ENCODE results near the gene CNTNAP2.

CNTNAP2 gene

GRCh38 chr7:148210804-148211325, 2094.3 kb downstream of the CNTNAP2 start:
- DNase-seq (ENCODE audit: low read depth) = no peak
- TF ChIP-seq CTCF (IDR thresholded peaks at IDR 0.05; ENCODE audit: control insufficient read depth, extremely low read depth, insufficient read depth) = no peak

GRCh38 chr7:148211740-148212151, 2095.1 kb downstream of the CNTNAP2 start:
- no peak for DNase-seq (ENCODE audit: low read depth)
- H3K4me3 ChIP-seq (ENCODE audit: low read depth, low read length) = no peak overlapping the region
- TF ChIP-seq CTCF (IDR thresholded peaks at IDR 0.05; ENCODE audit: control insufficient read depth, extremely low read depth, insufficient read depth) = no peak

More at GRCh38 chr7:148210804-148211325, 2094.3 kb downstream of the CNTNAP2 start:
- no peak overlapping the region for H3K4me3 ChIP-seq (ENCODE audit: low read depth, low read length)

- DNase-seq (ENCODE audit: low read depth) = no peak
- no peak for TF ChIP-seq CTCF (IDR thresholded peaks at IDR 0.05; ENCODE audit: control insufficient read depth, extremely low read depth, insufficient read depth)
- no peak overlapping the region for H3K4me3 ChIP-seq (ENCODE audit: low read depth, low read length)
Observed at GRCh38 chr7:148212731-148213130, 2096.1 kb downstream of the CNTNAP2 start.

GRCh38 chr7:148214101-148214500, 2097.5 kb downstream of the CNTNAP2 start:
- no peak for DNase-seq (ENCODE audit: low read depth)
- no peak for TF ChIP-seq CTCF (IDR thresholded peaks at IDR 0.05; ENCODE audit: control insufficient read depth, extremely low read depth, insufficient read depth)
- no peak overlapping the region for H3K4me3 ChIP-seq (ENCODE audit: low read depth, low read length)

- no peak for TF ChIP-seq CTCF (IDR thresholded peaks at IDR 0.05; ENCODE audit: control insufficient read depth, extremely low read depth, insufficient read depth)
- no peak overlapping the region for H3K4me3 ChIP-seq (ENCODE audit: low read depth, low read length)
- no peak for DNase-seq (ENCODE audit: low read depth)
Observed at GRCh38 chr7:148218603-148219002, 2102.0 kb downstream of the CNTNAP2 start.

GRCh38 chr7:148222721-148223120, 2106.1 kb downstream of the CNTNAP2 start:
- no peak for TF ChIP-seq CTCF (IDR thresholded peaks at IDR 0.05; ENCODE audit: control insufficient read depth, extremely low read depth, insufficient read depth)

GRCh38 chr7:148223160-148223559, 2106.6 kb downstream of the CNTNAP2 start:
- no peak for TF ChIP-seq CTCF (IDR thresholded peaks at IDR 0.05; ENCODE audit: control insufficient read depth, extremely low read depth, insufficient read depth)
- no peak overlapping the region for H3K4me3 ChIP-seq (ENCODE audit: low read depth, low read length)
- no peak for DNase-seq (ENCODE audit: low read depth)

More at GRCh38 chr7:148222721-148223120, 2106.1 kb downstream of the CNTNAP2 start:
- no peak for DNase-seq (ENCODE audit: low read depth)
- H3K4me3 ChIP-seq (ENCODE audit: low read depth, low read length) = no peak overlapping the region
